HEK293 (cell line): Measurements from ENCODE around the gene RRP7A.

Experiments used
- CTCF ChIA-PET: fragments of 350-600 bp; formaldehyde crosslinking; extraction: SDS; loops from one replicate; lab custom pipeline; 2021; ENCODE audit warnings: antibody characterized with exemption; lab: Yijun Ruan, JAX
- POLR2A ChIA-PET: fragments of 300-600 bp; formaldehyde crosslinking; extraction: SDS; loops from one replicate; lab custom pipeline; 2020; ENCODE audit warnings: antibody characterized with exemption, inconsistent platforms; lab: Yijun Ruan, JAX
- H3K27ac ChIP-seq: fragments of 200-500 bp; sonication (Bioruptor generic); 2 replicates; pipeline ENCODE4 v1.5.1; 2014; ENCODE audit warnings: low read depth, low read length, control low read depth, inconsistent platforms; ENCODE audit errors: extremely low read depth
- H3K36me3 ChIP-seq, 2 experiments: fragments of 200-500 bp in 1 of 2; sonication (Bioruptor generic) in 1 of 2; 1 replicate in 1 of 2; 2 replicates in 1 of 2; pipeline ENCODE4 v1.5.1; 2014 to 2017; ENCODE audit warnings: inconsistent platforms in 2 of 2, low read length in 2 of 2; ENCODE audit not compliant: control insufficient read depth in 2 of 2, insufficient read depth in 1 of 2
- H3K4me1 ChIP-seq: fragments of 200-500 bp; sonication (Bioruptor generic); 2 replicates; pipeline ENCODE4 v1.5.1; 2014; ENCODE audit warnings: mild to moderate bottlenecking, low read length, inconsistent platforms; ENCODE audit not compliant: control insufficient read depth, insufficient read depth
- H3K4me3 ChIP-seq: 2 replicates; pipeline ENCODE4 v1.5.1; 2011; ENCODE audit warnings: low read depth, mild to moderate bottlenecking, control low read depth, low read length, moderate library complexity
- H3K9me3 ChIP-seq: fragments of 200-500 bp; sonication (Bioruptor generic); 2 replicates; pipeline ENCODE4 v1.5.1; 2014; ENCODE audit warnings: low read depth, low read length, inconsistent platforms; ENCODE audit not compliant: control insufficient read depth, insufficient read depth
- KLF10 ChIP-seq: fragments of 450-650 bp; IDR thresholded peaks from 2 replicates; pipeline ENCODE4 v1.5.1; 2018; ENCODE audit warnings: missing biosample characterization, mild to moderate bottlenecking, missing genetic modification characterization
- RBAK ChIP-seq: fragments of 450-650 bp; formaldehyde crosslinking; IDR thresholded peaks from 2 replicates; pipeline ENCODE4 v1.5.1; 2016; ENCODE audit warnings: missing biosample characterization, missing genetic modification characterization
- WT1 ChIP-seq: fragments of 450-650 bp; formaldehyde crosslinking; IDR thresholded peaks from 2 replicates; pipeline ENCODE4 v1.5.1; 2016; ENCODE audit warnings: missing biosample characterization, missing genetic modification characterization
- ZBTB7A ChIP-seq: fragments of 450-650 bp; formaldehyde crosslinking; IDR thresholded peaks from 2 replicates; pipeline ENCODE4 v1.5.1; 2016; ENCODE audit warnings: low read depth, missing biosample characterization, missing genetic modification characterization
- ZBTB8A ChIP-seq: fragments of 450-650 bp; formaldehyde crosslinking; IDR thresholded peaks from 2 replicates; pipeline ENCODE4 v1.5.1; 2016; ENCODE audit warnings: missing biosample characterization, missing genetic modification characterization
- ZFHX2 ChIP-seq: fragments of 450-650 bp; formaldehyde crosslinking; conservative IDR thresholded peaks from 2 replicates; pipeline ENCODE4 v1.5.1; 2016; ENCODE audit warnings: missing biosample characterization, missing genetic modification characterization
- ZNF138 ChIP-seq: fragments of 450-650 bp; formaldehyde crosslinking; IDR thresholded peaks from 2 replicates; pipeline ENCODE4 v1.5.1; 2016; ENCODE audit warnings: missing biosample characterization, missing genetic modification characterization, borderline replicate concordance
- ZNF311 ChIP-seq: fragments of 450-650 bp; formaldehyde crosslinking; IDR thresholded peaks from 2 replicates; pipeline ENCODE4 v1.5.1; 2017; ENCODE audit warnings: missing biosample characterization, missing genetic modification characterization, borderline replicate concordance
- ZNF324 ChIP-seq: fragments of 450-650 bp; formaldehyde crosslinking; IDR thresholded peaks from 2 replicates; pipeline ENCODE4 v1.5.1; 2016; ENCODE audit warnings: missing biosample characterization, missing genetic modification characterization
- ZNF37A ChIP-seq: fragments of 450-650 bp; IDR thresholded peaks from 2 replicates; pipeline ENCODE4 v1.5.1; 2018; ENCODE audit warnings: missing biosample characterization, missing genetic modification characterization
- ZNF416 ChIP-seq: fragments of 450-650 bp; formaldehyde crosslinking; IDR thresholded peaks from 2 replicates; pipeline ENCODE4 v1.5.1; 2016; ENCODE audit warnings: missing biosample characterization, missing genetic modification characterization
- ZNF501 ChIP-seq: fragments of 450-650 bp; formaldehyde crosslinking; IDR thresholded peaks from 2 replicates; pipeline ENCODE4 v1.5.1; 2016; ENCODE audit warnings: missing biosample characterization, missing genetic modification characterization
- ZNF600 ChIP-seq: fragments of 450-650 bp; formaldehyde crosslinking; IDR thresholded peaks from 2 replicates; pipeline ENCODE4 v1.5.1; 2016; ENCODE audit warnings: missing biosample characterization, missing genetic modification characterization
- ZNF621 ChIP-seq: fragments of 450-650 bp; formaldehyde crosslinking; IDR thresholded peaks from 2 replicates; pipeline ENCODE4 v1.5.1; 2017; ENCODE audit warnings: missing biosample characterization, missing genetic modification characterization
- ZNF670 ChIP-seq: fragments of 450-650 bp; formaldehyde crosslinking; IDR thresholded peaks from 2 replicates; pipeline ENCODE4 v1.5.1; 2016; ENCODE audit warnings: missing biosample characterization, missing genetic modification characterization, low read depth
- ZNF707 ChIP-seq: fragments of 450-650 bp; formaldehyde crosslinking; IDR thresholded peaks from 2 replicates; pipeline ENCODE4 v1.5.1; 2016; ENCODE audit warnings: missing biosample characterization, missing genetic modification characterization
- ZNF792 ChIP-seq: fragments of 450-650 bp; formaldehyde crosslinking; IDR thresholded peaks from 2 replicates; pipeline ENCODE4 v1.5.1; 2016; ENCODE audit warnings: missing biosample characterization, missing genetic modification characterization
- TF ChIP-seq, protein P1 (sequence below): fragments of 450-650 bp; formaldehyde crosslinking; IDR thresholded peaks from 2 replicates; pipeline ENCODE4 v1.5.1; 2016; ENCODE audit warnings: missing biosample characterization, missing genetic modification characterization
- TF ChIP-seq, protein P2 (sequence below): fragments of 450-650 bp; formaldehyde crosslinking; IDR thresholded peaks from 2 replicates; pipeline ENCODE4 v1.5.0; 2017; ENCODE audit warnings: missing biosample characterization, missing genetic modification characterization, borderline replicate concordance
- TF ChIP-seq, protein P3 (sequence below): fragments of 450-650 bp; formaldehyde crosslinking; IDR thresholded peaks from 2 replicates; pipeline ENCODE4 v1.5.1; 2016; ENCODE audit warnings: missing biosample characterization, missing genetic modification characterization, low read depth
- TF ChIP-seq, protein P4 (sequence below): fragments of 450-650 bp; formaldehyde crosslinking; conservative IDR thresholded peaks from 2 replicates; pipeline ENCODE4 v1.5.1; 2016; ENCODE audit warnings: low read depth, missing biosample characterization, missing genetic modification characterization
- TF ChIP-seq, protein P5 (sequence below): fragments of 450-650 bp; formaldehyde crosslinking; optimal IDR thresholded peaks from 2 replicates; pipeline ENCODE3; 2016; ENCODE audit warnings: missing biosample characterization, mild to moderate bottlenecking, missing genetic modification characterization
- TF ChIP-seq, protein P6 (sequence below): fragments of 450-650 bp; formaldehyde crosslinking; IDR thresholded peaks from 2 replicates; pipeline ENCODE4 v1.5.1; 2016; ENCODE audit warnings: missing biosample characterization, missing genetic modification characterization, borderline replicate concordance

Gene RRP7A

DNA sequence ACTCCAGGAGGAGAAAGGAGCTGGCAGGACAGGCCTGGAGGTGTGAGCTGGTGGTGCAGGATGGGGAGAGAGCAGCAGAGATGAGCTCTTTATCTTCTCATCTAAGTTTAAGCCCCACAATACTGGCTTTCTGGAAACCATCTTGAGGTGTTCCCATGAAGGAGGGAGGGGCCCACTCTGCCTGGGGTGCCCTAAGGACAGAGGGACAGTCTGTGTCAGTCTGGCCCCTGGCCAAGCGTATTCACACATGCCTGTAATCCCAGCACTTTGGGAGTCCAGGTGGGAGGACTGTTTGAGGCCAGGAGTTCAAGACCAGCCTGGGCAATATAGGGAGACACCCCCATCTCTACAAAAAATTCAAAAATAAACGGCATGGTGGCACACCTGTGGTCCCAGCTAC, 43.1 kb upstream of the RRP7A start:
- CTCF ChIA-PET = interaction anchor here (0.6 to 3.7 kb wide), 7 partner anchors 9 to 1622 kb away, joined by 3 to 31 read pairs (median 5); partner anchors contain the start of gene SERHL2
- Histone ChIP-seq H3K27ac (no peak overlapping the region), H3K36me3 (peaks cover 0 to 2% of the 10 kb centered on the region in 2 experiments; a peak in 2 of 3 replicates), H3K9me3 (no peaks in the 10 kb centered on the region), H3K4me1 (no peaks in the 10 kb centered on the region), H3K4me3 (no peak overlapping the region)
- TF ChIP-seq, protein P1, sequence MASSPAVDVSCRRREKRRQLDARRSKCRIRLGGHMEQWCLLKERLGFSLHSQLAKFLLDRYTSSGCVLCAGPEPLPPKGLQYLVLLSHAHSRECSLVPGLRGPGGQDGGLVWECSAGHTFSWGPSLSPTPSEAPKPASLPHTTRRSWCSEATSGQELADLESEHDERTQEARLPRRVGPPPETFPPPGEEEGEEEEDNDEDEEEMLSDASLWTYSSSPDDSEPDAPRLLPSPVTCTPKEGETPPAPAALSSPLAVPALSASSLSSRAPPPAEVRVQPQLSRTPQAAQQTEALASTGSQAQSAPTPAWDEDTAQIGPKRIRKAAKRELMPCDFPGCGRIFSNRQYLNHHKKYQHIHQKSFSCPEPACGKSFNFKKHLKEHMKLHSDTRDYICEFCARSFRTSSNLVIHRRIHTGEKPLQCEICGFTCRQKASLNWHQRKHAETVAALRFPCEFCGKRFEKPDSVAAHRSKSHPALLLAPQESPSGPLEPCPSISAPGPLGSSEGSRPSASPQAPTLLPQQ (tag by site-specific recombination) = no peak
- TF ChIP-seq WT1 (tag by site-specific recombination) = no peak
- no peak for TF ChIP-seq ZBTB7A (tag by site-specific recombination)
- TF ChIP-seq ZNF670 (tag by site-specific recombination) = no peak
- no peak for TF ChIP-seq ZNF621 (tag by site-specific recombination)
- TF ChIP-seq ZFHX2 (tag by site-specific recombination) = no peak
- TF ChIP-seq ZNF138 (tag by site-specific recombination) = no peak
- TF ChIP-seq ZBTB8A = no peak
- TF ChIP-seq ZNF311 (tag by site-specific recombination) = no peak
- TF ChIP-seq, protein P2, sequence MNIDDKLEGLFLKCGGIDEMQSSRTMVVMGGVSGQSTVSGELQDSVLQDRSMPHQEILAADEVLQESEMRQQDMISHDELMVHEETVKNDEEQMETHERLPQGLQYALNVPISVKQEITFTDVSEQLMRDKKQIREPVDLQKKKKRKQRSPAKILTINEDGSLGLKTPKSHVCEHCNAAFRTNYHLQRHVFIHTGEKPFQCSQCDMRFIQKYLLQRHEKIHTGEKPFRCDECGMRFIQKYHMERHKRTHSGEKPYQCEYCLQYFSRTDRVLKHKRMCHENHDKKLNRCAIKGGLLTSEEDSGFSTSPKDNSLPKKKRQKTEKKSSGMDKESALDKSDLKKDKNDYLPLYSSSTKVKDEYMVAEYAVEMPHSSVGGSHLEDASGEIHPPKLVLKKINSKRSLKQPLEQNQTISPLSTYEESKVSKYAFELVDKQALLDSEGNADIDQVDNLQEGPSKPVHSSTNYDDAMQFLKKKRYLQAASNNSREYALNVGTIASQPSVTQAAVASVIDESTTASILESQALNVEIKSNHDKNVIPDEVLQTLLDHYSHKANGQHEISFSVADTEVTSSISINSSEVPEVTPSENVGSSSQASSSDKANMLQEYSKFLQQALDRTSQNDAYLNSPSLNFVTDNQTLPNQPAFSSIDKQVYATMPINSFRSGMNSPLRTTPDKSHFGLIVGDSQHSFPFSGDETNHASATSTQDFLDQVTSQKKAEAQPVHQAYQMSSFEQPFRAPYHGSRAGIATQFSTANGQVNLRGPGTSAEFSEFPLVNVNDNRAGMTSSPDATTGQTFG = no peak
- TF ChIP-seq ZNF501 (tag by site-specific recombination) = no peak
- no peak for TF ChIP-seq KLF10
- TF ChIP-seq, protein P3, sequence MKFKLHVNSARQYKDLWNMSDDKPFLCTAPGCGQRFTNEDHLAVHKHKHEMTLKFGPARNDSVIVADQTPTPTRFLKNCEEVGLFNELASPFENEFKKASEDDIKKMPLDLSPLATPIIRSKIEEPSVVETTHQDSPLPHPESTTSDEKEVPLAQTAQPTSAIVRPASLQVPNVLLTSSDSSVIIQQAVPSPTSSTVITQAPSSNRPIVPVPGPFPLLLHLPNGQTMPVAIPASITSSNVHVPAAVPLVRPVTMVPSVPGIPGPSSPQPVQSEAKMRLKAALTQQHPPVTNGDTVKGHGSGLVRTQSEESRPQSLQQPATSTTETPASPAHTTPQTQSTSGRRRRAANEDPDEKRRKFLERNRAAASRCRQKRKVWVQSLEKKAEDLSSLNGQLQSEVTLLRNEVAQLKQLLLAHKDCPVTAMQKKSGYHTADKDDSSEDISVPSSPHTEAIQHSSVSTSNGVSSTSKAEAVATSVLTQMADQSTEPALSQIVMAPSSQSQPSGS (tag by site-specific recombination) = no peak
- TF ChIP-seq ZNF37A (tag by site-specific recombination) = no peak
- no peak for TF ChIP-seq ZNF792 (tag by site-specific recombination)
- POLR2A ChIA-PET = interaction anchor here (0.7 to 1.2 kb wide), 2 partner anchors 19 to 126 kb away, joined by 3 to 5 read pairs; no protein-coding TSS in a partner anchor

DNA sequence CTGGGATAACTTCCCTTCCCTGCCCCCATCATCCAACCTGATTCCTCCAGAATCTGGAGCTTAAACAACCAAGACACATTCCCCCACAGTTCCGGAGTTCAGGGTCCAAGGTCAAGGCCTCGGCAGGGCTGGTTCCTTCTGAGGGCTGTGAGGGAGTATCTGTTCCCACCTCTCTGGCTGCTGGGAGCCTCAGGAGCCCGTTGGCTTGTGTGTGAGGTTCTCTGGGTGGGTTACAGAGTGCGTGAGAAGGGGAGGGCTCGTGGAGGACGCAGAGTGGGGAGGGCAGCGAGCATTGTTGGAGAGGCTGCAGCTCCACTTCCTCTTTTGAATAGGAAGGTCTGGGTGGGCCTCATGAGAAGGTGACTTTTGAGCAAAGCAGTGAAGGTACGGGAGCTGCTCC, 42.7 kb upstream of the RRP7A start:
- POLR2A ChIA-PET = interaction anchor here (0.5 to 1.2 kb wide), 3 partner anchors 20 to 707 kb away, joined by 3 to 5 read pairs (median 3); no protein-coding TSS in a partner anchor
- H3K4me3 ChIP-seq = no peak overlapping the region
- no peaks in the 10 kb centered on the region for H3K4me1 ChIP-seq
- CTCF ChIA-PET = interaction anchor here (0.6 to 3.7 kb wide), 9 partner anchors 8 to 588 kb away, joined by 3 to 31 read pairs (median 5); partner anchors contain the start of gene SERHL2
- H3K36me3 ChIP-seq = peaks cover 0 to 2% of the 10 kb centered on the region in 2 experiments; a peak in 2 of 3 replicates
- 0 out of 2 replicates have a peak overlapping the region, but pooled peaks have one; percentile 16 for H3K27ac ChIP-seq
- no peaks in the 10 kb centered on the region for H3K9me3 ChIP-seq
- TF ChIP-seq ZNF324 (tag by site-specific recombination) (no peak), ZNF600 (peak; percentile 20; the same call in 1 of the 2 replicates), RBAK (no peak), ZNF707 (no peak), ZNF416 (tag by site-specific recombination) (no peak)
- TF ChIP-seq, protein P4, sequence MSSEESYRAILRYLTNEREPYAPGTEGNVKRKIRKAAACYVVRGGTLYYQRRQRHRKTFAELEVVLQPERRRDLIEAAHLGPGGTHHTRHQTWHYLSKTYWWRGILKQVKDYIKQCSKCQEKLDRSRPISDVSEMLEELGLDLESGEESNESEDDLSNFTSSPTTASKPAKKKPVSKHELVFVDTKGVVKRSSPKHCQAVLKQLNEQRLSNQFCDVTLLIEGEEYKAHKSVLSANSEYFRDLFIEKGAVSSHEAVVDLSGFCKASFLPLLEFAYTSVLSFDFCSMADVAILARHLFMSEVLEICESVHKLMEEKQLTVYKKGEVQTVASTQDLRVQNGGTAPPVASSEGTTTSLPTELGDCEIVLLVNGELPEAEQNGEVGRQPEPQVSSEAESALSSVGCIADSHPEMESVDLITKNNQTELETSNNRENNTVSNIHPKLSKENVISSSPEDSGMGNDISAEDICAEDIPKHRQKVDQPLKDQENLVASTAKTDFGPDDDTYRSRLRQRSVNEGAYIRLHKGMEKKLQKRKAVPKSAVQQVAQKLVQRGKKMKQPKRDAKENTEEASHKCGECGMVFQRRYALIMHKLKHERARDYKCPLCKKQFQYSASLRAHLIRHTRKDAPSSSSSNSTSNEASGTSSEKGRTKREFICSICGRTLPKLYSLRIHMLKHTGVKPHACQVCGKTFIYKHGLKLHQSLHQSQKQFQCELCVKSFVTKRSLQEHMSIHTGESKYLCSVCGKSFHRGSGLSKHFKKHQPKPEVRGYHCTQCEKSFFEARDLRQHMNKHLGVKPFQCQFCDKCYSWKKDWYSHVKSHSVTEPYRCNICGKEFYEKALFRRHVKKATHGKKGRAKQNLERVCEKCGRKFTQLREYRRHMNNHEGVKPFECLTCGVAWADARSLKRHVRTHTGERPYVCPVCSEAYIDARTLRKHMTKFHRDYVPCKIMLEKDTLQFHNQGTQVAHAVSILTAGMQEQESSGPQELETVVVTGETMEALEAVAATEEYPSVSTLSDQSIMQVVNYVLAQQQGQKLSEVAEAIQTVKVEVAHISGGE (tag by site-specific recombination) = no peak
- TF ChIP-seq, protein P5, sequence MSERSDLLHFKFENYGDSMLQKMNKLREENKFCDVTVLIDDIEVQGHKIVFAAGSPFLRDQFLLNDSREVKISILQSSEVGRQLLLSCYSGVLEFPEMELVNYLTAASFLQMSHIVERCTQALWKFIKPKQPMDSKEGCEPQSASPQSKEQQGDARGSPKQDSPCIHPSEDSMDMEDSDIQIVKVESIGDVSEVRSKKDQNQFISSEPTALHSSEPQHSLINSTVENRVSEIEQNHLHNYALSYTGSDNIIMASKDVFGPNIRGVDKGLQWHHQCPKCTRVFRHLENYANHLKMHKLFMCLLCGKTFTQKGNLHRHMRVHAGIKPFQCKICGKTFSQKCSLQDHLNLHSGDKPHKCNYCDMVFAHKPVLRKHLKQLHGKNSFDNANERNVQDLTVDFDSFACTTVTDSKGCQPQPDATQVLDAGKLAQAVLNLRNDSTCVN = no peak
- TF ChIP-seq, protein P6, sequence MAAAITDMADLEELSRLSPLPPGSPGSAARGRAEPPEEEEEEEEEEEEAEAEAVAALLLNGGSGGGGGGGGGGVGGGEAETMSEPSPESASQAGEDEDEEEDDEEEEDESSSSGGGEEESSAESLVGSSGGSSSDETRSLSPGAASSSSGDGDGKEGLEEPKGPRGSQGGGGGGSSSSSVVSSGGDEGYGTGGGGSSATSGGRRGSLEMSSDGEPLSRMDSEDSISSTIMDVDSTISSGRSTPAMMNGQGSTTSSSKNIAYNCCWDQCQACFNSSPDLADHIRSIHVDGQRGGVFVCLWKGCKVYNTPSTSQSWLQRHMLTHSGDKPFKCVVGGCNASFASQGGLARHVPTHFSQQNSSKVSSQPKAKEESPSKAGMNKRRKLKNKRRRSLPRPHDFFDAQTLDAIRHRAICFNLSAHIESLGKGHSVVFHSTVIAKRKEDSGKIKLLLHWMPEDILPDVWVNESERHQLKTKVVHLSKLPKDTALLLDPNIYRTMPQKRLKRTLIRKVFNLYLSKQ (tag by site-specific recombination) = no peak
